Transverse colon (tissue), 4 donors: Measurements from ENCODE around the gene LRRC8A.

Experiments used
- CTCF ChIP-seq, 5 experiments: fragments of 200-600 bp in 3 of 5; fragments of 450-650 bp in 2 of 5; sonication (generic) in 3 of 5; IDR thresholded peaks; 1 replicate in 2 of 5; 2 replicates in 3 of 5; pipeline ENCODE4 v1.5.1; 2016 to 2017; ENCODE audit warnings: antibody characterized with exemption in 5 of 5, inconsistent platforms in 3 of 5, mild to moderate bottlenecking in 2 of 5, moderate library complexity in 1 of 5
- POLR2A ChIP-seq: fragments of 450-650 bp; IDR thresholded peaks from one replicate; pipeline ENCODE4 v1.6.1; 2016; ENCODE audit warnings: antibody characterized with exemption, mild to moderate bottlenecking, moderate library complexity
- POLR2AphosphoS5 ChIP-seq, 3 donors: sonication (generic); formaldehyde crosslinking; IDR thresholded peaks; one replicate each; pipeline ENCODE4 v1.6.1; 2016; ENCODE audit warnings: antibody characterized with exemption in 3 of 3

GRCh38 chr9:128881884-128882676 is at the start of gene LRRC8A, which contains the start of gene KYAT1:
- TF ChIP-seq CTCF (IDR thresholded peaks at IDR 0.05) (peak in 1 of 5 experiments; percentile 21), POLR2A (no peak), POLR2AphosphoS5 (IDR thresholded peaks at IDR 0.05) (peak; percentile 87 to 89 (median 88))
